Peyer's patch (tissue), 4 donors: ENCODE results near the gene SPDYE6.
"Not testable (repeated sequence)": the region's sequence is repeated elsewhere in the genome, so short reads cannot be mapped to it uniquely, and the experiment has no call there.

Experiments
- POLR2A ChIP-seq, 2 donors: fragments of 450-650 bp; IDR thresholded peaks; one replicate each; pipeline ENCODE4 v1.5.1; 2017; ENCODE audit warnings: antibody characterized with exemption in 2 of 2, mild to moderate bottlenecking in 2 of 2, moderate library complexity in 2 of 2
- TF ChIP-seq, protein P1 (sequence below), 6 experiments: fragments of 450-650 bp in 4 of 6; fragments of 200-600 bp in 2 of 6; sonication (generic) in 1 of 6; IDR thresholded peaks; one replicate each; pipeline ENCODE4 v1.5.1; 2017 to 2019; ENCODE audit warnings: antibody characterized with exemption in 6 of 6, mild to moderate bottlenecking in 3 of 6, moderate library complexity in 1 of 6

DNA sequence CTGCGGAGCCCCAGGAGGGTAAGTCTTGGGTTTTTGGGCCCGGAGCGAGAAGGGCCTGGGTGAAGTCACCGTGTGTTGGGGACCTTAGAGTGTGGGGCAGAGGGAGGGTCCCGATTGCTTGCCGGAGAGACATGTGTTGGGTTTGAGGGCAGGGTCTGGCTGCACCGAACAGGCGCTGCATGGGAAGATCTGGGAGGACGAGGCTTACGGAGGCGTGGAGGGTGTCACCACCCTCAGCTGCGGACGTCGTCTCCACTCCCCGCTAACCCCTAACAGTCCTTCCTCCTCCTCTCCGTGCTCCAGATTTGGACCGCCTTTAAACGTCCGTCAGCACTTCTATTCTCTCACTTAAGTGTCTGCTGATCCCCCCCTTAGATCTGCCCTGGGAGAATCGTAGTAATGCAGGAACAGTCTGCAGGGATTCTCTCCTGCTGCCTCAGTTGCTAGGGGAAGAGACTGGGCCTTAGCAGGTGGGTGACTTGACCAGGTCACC is 8.2 kb upstream of the SPDYE6 start:
- TF ChIP-seq, protein P1, sequence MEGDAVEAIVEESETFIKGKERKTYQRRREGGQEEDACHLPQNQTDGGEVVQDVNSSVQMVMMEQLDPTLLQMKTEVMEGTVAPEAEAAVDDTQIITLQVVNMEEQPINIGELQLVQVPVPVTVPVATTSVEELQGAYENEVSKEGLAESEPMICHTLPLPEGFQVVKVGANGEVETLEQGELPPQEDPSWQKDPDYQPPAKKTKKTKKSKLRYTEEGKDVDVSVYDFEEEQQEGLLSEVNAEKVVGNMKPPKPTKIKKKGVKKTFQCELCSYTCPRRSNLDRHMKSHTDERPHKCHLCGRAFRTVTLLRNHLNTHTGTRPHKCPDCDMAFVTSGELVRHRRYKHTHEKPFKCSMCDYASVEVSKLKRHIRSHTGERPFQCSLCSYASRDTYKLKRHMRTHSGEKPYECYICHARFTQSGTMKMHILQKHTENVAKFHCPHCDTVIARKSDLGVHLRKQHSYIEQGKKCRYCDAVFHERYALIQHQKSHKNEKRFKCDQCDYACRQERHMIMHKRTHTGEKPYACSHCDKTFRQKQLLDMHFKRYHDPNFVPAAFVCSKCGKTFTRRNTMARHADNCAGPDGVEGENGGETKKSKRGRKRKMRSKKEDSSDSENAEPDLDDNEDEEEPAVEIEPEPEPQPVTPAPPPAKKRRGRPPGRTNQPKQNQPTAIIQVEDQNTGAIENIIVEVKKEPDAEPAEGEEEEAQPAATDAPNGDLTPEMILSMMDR (IDR thresholded peaks at IDR 0.05) = not testable (repeated sequence)
- TF ChIP-seq POLR2A (IDR thresholded peaks at IDR 0.05) = not testable (repeated sequence)
